Natural killer cell (primary cell): Measurements from ENCODE around the gene RPS28. TPM values are rescaled to one million over a fixed set of nuclear protein-coding genes. Genes with fewer than 3 reads are reported as not detected.

Experiments used
- ATAC-seq, 3 donors: fragments of 150-1000 bp in 2 of 3; fragments of 200-7000 bp in 1 of 3; cut with Tn5 transposase; 1 replicate in 1 of 3; 2 replicates in 2 of 3; pipeline ENCODE4 v1.10.0; 2021; ENCODE audit warnings: mild to moderate bottlenecking in 2 of 3, moderate library complexity in 2 of 3
- DNase-seq, 2 donors: peaks; one replicate each; pipeline versions ENCODE4 v3.0.0 to v3.0.0-alpha.2; 2013 to 2021; ENCODE audit warnings: mixed read lengths in 1 of 2
- H3K27ac ChIP-seq: one replicate; pipeline ENCODE4 v1.5.1; 2013; ENCODE audit warnings: mild to moderate bottlenecking, low read length
- H3K27me3 ChIP-seq: one replicate; pipeline ENCODE4 v1.6.1; 2013; ENCODE audit warnings: low read length; ENCODE audit not compliant: control insufficient read depth, insufficient read depth
- H3K36me3 ChIP-seq: one replicate; pipeline ENCODE4 v1.6.1; 2013; ENCODE audit warnings: low read length; ENCODE audit not compliant: control insufficient read depth, insufficient read depth
- H3K4me1 ChIP-seq: one replicate; pipeline ENCODE4 v1.6.1; 2013; ENCODE audit warnings: low read length; ENCODE audit not compliant: control insufficient read depth, insufficient read depth
- H3K4me3 ChIP-seq: one replicate; pipeline ENCODE4 v1.5.1; 2013; ENCODE audit warnings: low read length
- H3K9me3 ChIP-seq: one replicate; pipeline ENCODE4 v1.6.1; 2013; ENCODE audit warnings: low read length; ENCODE audit not compliant: control insufficient read depth, insufficient read depth
- H3K27ac Mint-ChIP-seq, 2 donors: one replicate each; pipeline ENCODE4 v1.8.0; 2022; ENCODE audit warnings: mild to moderate bottlenecking in 2 of 2, mixed read lengths in 2 of 2, moderate library complexity in 1 of 2
- H3K27me3 Mint-ChIP-seq, 2 donors: one replicate each; pipeline ENCODE4 v1.8.0; 2022; ENCODE audit warnings: low read depth in 2 of 2, mixed read lengths in 2 of 2
- H3K36me3 Mint-ChIP-seq: one replicate; pipeline ENCODE4 v1.8.0; 2022; ENCODE audit warnings: mixed read lengths
- H3K4me1 Mint-ChIP-seq, 2 donors: one replicate each; pipeline ENCODE4 v1.8.0; 2022; ENCODE audit warnings: mixed read lengths in 2 of 2
- H3K4me3 Mint-ChIP-seq: one replicate; pipeline ENCODE4 v1.8.0; 2022; ENCODE audit warnings: mild to moderate bottlenecking, moderate library complexity, mixed read lengths
- H3K9me3 Mint-ChIP-seq, 2 donors: one replicate each; pipeline ENCODE4 v1.8.0; 2022; ENCODE audit warnings: mixed read lengths in 2 of 2
- WGBS: methylation state at CpG from one replicate; pipeline ENCODE4 v1.1.7; 2013; ENCODE audit warnings: missing lambda C conversion rate; ENCODE audit not compliant: insufficient coverage; 5-methylcytosine and 5-hydroxymethylcytosine counted together
- intact Hi-C: fragments of 100-400 bp; cut with micrococcal nuclease; formaldehyde crosslinking; loops from one replicate; pipeline ENCODE4 v1.14.2; 2022
- total RNA-seq, 4 donors: library from RNA; stranded (reverse); fragments of 120-200 nt in 1 of 4; gene quantifications; one replicate each; pipeline versions ENCODE4 v1.2.3 to v1.2.4, GENCODE V29; 2013 to 2022
- TF ChIP-seq, protein P1 (sequence below): fragments of 200-600 bp; IDR thresholded peaks from one replicate; pipeline ENCODE4 v1.8.0; 2022; ENCODE audit warnings: antibody characterized with exemption

The RPS28 gene
- total RNA-seq, 3 donors from 2014 or later (not counting 1 experiment from before 2014, with no cell fraction given) = 1,133 to 1,486 (median 1,403) TPM

- H3K27ac Mint-ChIP-seq = no peak overlapping the region
- no peak overlapping the region for H3K4me3 ChIP-seq
- no peaks in the 10 kb centered on the region for H3K36me3 ChIP-seq
- DNase-seq = no peak
- peaks cover 6 to 13% of the 10 kb centered on the region in 2 donors for H3K4me1 Mint-ChIP-seq
- H3K27me3 ChIP-seq = peaks cover 6% of the 10 kb centered on the region
- H3K9me3 ChIP-seq = no peaks in the 10 kb centered on the region
- TF ChIP-seq, protein P1, sequence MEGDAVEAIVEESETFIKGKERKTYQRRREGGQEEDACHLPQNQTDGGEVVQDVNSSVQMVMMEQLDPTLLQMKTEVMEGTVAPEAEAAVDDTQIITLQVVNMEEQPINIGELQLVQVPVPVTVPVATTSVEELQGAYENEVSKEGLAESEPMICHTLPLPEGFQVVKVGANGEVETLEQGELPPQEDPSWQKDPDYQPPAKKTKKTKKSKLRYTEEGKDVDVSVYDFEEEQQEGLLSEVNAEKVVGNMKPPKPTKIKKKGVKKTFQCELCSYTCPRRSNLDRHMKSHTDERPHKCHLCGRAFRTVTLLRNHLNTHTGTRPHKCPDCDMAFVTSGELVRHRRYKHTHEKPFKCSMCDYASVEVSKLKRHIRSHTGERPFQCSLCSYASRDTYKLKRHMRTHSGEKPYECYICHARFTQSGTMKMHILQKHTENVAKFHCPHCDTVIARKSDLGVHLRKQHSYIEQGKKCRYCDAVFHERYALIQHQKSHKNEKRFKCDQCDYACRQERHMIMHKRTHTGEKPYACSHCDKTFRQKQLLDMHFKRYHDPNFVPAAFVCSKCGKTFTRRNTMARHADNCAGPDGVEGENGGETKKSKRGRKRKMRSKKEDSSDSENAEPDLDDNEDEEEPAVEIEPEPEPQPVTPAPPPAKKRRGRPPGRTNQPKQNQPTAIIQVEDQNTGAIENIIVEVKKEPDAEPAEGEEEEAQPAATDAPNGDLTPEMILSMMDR = no peak
- H3K27ac ChIP-seq = no peak overlapping the region
- no peak for ATAC-seq
- peak overlapping the region; percentile 9 for H3K4me3 Mint-ChIP-seq
- peaks cover 14% of the 10 kb centered on the region for H3K4me1 ChIP-seq
- H3K9me3 Mint-ChIP-seq = no peaks in the 10 kb centered on the region
- intact Hi-C loops = no loop called here
- WGBS = 41% methylated on average over 8 of the region's 8 CpGs
- no peaks in the 10 kb centered on the region for H3K36me3 Mint-ChIP-seq
- H3K27me3 Mint-ChIP-seq = peaks cover 0 to 3% of the 10 kb centered on the region in 2 donors
Measured at GRCh38 chr19:8336660-8337059, 15.4 kb downstream of the RPS28 start.

GRCh38 chr19:8337728-8338127, 16.4 kb downstream of the RPS28 start:
- no peaks in the 10 kb centered on the region for H3K9me3 Mint-ChIP-seq
- H3K4me3 ChIP-seq = no peak overlapping the region
- H3K36me3 ChIP-seq = no peaks in the 10 kb centered on the region
- DNase-seq (no peak), ATAC-seq (no peak)
- H3K27ac ChIP-seq = no peak overlapping the region
- intact Hi-C loops = no loop called here
- H3K36me3 Mint-ChIP-seq = no peaks in the 10 kb centered on the region
- peaks cover 6 to 18% of the 10 kb centered on the region in 2 donors for H3K4me1 Mint-ChIP-seq
- TF ChIP-seq, protein P1 = no peak
- H3K9me3 ChIP-seq = no peaks in the 10 kb centered on the region
- 84% methylated on average over 7 of the region's 7 CpGs for WGBS
- peaks cover 23% of the 10 kb centered on the region for H3K4me1 ChIP-seq
- H3K27me3 Mint-ChIP-seq = peaks cover 0 to 3% of the 10 kb centered on the region in 2 donors
- H3K27me3 ChIP-seq = peaks cover 6% of the 10 kb centered on the region
- no peak overlapping the region for H3K27ac Mint-ChIP-seq
- H3K4me3 Mint-ChIP-seq = no peak overlapping the region

DNA sequence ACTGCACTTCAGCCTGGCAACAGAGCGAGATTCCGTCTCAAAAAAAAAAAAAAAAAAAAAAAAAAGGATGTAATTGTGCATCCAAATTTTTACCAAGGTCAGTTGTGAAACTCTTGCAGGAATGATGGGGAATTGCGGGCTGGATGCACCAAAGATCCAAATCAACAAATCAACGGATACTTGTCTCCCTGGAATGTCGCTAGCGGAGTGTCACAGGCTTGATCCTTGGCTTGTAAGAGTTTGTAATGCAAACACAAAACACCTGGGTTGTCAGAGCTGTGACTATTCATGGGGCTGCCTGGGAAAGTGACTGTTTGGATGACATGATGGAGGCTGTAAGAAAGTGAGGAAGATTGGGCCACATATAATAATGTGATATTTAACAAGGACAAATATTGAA, 17.5 kb downstream of the RPS28 start:
- Mint-ChIP-seq H3K4me1 (peaks cover 12 to 27% of the 10 kb centered on the region in 2 donors), H3K9me3 (no peaks in the 10 kb centered on the region), H3K36me3 (no peaks in the 10 kb centered on the region), H3K4me3 (no peak overlapping the region), H3K27me3 (peaks cover 0 to 3% of the 10 kb centered on the region in 2 donors), H3K27ac (no peak overlapping the region)
- TF ChIP-seq, protein P1 = no peak
- H3K4me3 ChIP-seq = no peak overlapping the region
- WGBS = 92% methylated on average over 6 of the region's 6 CpGs
- ATAC-seq (no peak), DNase-seq (no peak)
- H3K36me3 ChIP-seq = no peaks in the 10 kb centered on the region
- intact Hi-C loops = no loop called here
- H3K4me1 ChIP-seq = peaks cover 34% of the 10 kb centered on the region
- no peaks in the 10 kb centered on the region for H3K9me3 ChIP-seq
- H3K27ac ChIP-seq = no peak overlapping the region
- peaks cover 6% of the 10 kb centered on the region for H3K27me3 ChIP-seq
